HFF-Myc (cell line): ENCODE measurements around the gene TMCC3.

Experiments
- DNase-seq: peaks from one replicate; pipeline ENCODE4 v3.0.0-alpha.2; 2011; ENCODE audit warnings: low read depth; ENCODE audit errors: extremely low read depth
- H3K4me3 ChIP-seq: replicated peaks from 2 replicates; pipeline ENCODE4 v1.5.1; 2011; ENCODE audit warnings: low read depth, mild to moderate bottlenecking, control low read depth, low read length
- CTCF ChIP-seq: IDR thresholded peaks from 2 replicates; pipeline ENCODE4 v1.5.1; 2012; ENCODE audit warnings: mild to moderate bottlenecking, low read depth, low read length, control low read depth; ENCODE audit errors: missing control alignments

The TMCC3 gene

GRCh38 chr12:94663071-94663470 lies 12.7 kb upstream of the TMCC3 start:
- H3K4me3 ChIP-seq, result no peak overlapping the region
- no peak for TF ChIP-seq CTCF
- no peak for DNase-seq

- no peak overlapping the region for H3K4me3 ChIP-seq
- no peak for DNase-seq
- TF ChIP-seq CTCF, result no peak
These were observed 10.1 kb upstream of the TMCC3 start for GRCh38 chr12:94660436-94660835.

GRCh38 chr12:94659346-94659930 lies 9.1 kb upstream of the TMCC3 start:
- no peak for TF ChIP-seq CTCF
- no peak for DNase-seq
- H3K4me3 ChIP-seq, result no peak overlapping the region

GRCh38 chr12:94658931-94659330 lies 8.6 kb upstream of the TMCC3 start:
- DNase-seq, result no peak
- no peak for TF ChIP-seq CTCF
- no peak overlapping the region for H3K4me3 ChIP-seq

- no peak for DNase-seq
- no peak for TF ChIP-seq CTCF
- H3K4me3 ChIP-seq, result no peak overlapping the region
These were observed 6.2 kb upstream of the TMCC3 start for GRCh38 chr12:94656556-94656955.

GRCh38 chr12:94649349-94650142 lies 811 bp downstream of the TMCC3 start:
- TF ChIP-seq CTCF, result no peak
- no peak for DNase-seq
- no peak overlapping the region for H3K4me3 ChIP-seq
